Body of pancreas (tissue), 4 donors: Measurements from ENCODE around the gene RBMS1. TPM values are rescaled to one million over a fixed set of nuclear protein-coding genes. Genes with fewer than 3 reads are reported as not detected.

ENCODE experiments used
- ATAC-seq: fragments of 150-250 bp; one replicate; pipeline ENCODE4 v1.9.1; 2016
- DNase-seq, 4 donors: peaks; one replicate each; pipeline ENCODE4 v3.0.0-alpha.2; 2019
- H3K27ac ChIP-seq, 4 donors: fragments of 200-600 bp; sonication (generic); 1 replicate in 3 of 4; 2 replicates in 1 of 4; pipeline versions ENCODE4 v1.5.1 to v1.6.1; 2016 to 2019; ENCODE audit warnings: mild to moderate bottlenecking in 1 of 4, mixed read lengths in 1 of 4, moderate library complexity in 1 of 4
- H3K27me3 ChIP-seq, 2 donors: fragments of 200-600 bp; sonication (generic); one replicate each; pipeline ENCODE4 v1.6.0; 2016; ENCODE audit warnings: mild to moderate bottlenecking in 1 of 2
- H3K36me3 ChIP-seq, 2 donors: fragments of 200-600 bp; sonication (generic); replicated peaks in 1 of 2; 2 replicates each; pipeline ENCODE4 v1.5.1; 2016; ENCODE audit warnings: low read depth in 2 of 2; ENCODE audit not compliant: insufficient read depth in 1 of 2
- H3K4me1 ChIP-seq: fragments of 200-600 bp; sonication (generic); one replicate; pipeline ENCODE4 v1.6.0; 2016
- H3K4me3 ChIP-seq, 2 donors: fragments of 200-600 bp; sonication (generic); 1 replicate in 1 of 2; 2 replicates in 1 of 2; pipeline ENCODE4 v1.5.1; 2016 to 2019
- H3K9me3 ChIP-seq, 3 donors: fragments of 200-600 bp; sonication (generic); 1 replicate in 2 of 3; 2 replicates in 1 of 3; pipeline ENCODE4 v1.5.1; 2016
- POLR2A ChIP-seq, 3 donors: fragments of 450-650 bp; IDR thresholded peaks; one replicate each; pipeline ENCODE4 v1.6.1; 2016; ENCODE audit warnings: antibody characterized with exemption in 3 of 3, mild to moderate bottlenecking in 2 of 3
- whole genome bisulfite sequencing, 2 donors: methylation state at CpG; one replicate each; pipeline ENCODE4 v1.1.5; 2017; 5-methylcytosine and 5-hydroxymethylcytosine counted together
- intact Hi-C: fragments of 100-400 bp; cut with DNase I; formaldehyde crosslinking; loops from one replicate; pipeline ENCODE4 v1.15.1; 2023
- total RNA-seq, 2 donors: library from RNA; depleted of rRNA; stranded (reverse); fragments of >200 nt; gene quantifications; one replicate each; pipeline ENCODE4 v1.1.0, GENCODE V29; 2016
- TF ChIP-seq, protein P1 (sequence below), 7 experiments: fragments of 450-650 bp in 4 of 7; fragments of 200-600 bp in 3 of 7; sonication (generic) in 3 of 7; IDR thresholded peaks; one replicate each; pipeline ENCODE4 v1.5.1; 2016 to 2019; ENCODE audit warnings: antibody characterized with exemption in 7 of 7

RBMS1 gene
- total RNA-seq, 2 donors from 2014 or later = 21.3 to 23.7 TPM

DNA sequence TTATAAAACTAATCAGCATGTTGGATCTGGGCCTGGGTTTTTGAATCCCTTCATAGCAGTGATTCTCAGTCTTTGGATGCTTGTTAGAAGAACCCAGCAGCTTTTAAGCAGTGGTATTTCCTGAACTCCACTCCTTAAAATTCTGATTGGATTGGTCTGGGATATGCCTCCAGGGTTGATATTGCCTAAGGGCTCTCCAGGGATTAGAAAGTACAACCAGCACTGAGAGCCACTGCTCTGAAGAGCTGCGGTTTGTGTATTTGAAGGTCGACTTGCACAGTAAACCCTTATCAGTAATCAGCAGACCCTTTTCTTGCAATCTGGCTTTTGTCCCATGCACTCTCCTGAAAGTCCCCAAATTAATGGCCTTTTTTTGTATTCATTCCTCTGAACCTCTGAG is 17.0 kb upstream of the RBMS1 start:
- H3K27me3 ChIP-seq = no peaks in the 10 kb centered on the region
- intact Hi-C loops = no loop called here
- 33 to 39% methylated on average over 2 of the region's 2 CpGs for WGBS, 2 donors
- H3K9me3 ChIP-seq = no peaks in the 10 kb centered on the region
- H3K27ac ChIP-seq = no peak overlapping the region
- TF ChIP-seq, protein P1, sequence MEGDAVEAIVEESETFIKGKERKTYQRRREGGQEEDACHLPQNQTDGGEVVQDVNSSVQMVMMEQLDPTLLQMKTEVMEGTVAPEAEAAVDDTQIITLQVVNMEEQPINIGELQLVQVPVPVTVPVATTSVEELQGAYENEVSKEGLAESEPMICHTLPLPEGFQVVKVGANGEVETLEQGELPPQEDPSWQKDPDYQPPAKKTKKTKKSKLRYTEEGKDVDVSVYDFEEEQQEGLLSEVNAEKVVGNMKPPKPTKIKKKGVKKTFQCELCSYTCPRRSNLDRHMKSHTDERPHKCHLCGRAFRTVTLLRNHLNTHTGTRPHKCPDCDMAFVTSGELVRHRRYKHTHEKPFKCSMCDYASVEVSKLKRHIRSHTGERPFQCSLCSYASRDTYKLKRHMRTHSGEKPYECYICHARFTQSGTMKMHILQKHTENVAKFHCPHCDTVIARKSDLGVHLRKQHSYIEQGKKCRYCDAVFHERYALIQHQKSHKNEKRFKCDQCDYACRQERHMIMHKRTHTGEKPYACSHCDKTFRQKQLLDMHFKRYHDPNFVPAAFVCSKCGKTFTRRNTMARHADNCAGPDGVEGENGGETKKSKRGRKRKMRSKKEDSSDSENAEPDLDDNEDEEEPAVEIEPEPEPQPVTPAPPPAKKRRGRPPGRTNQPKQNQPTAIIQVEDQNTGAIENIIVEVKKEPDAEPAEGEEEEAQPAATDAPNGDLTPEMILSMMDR (IDR thresholded peaks at IDR 0.05) = no peak
- TF ChIP-seq POLR2A (IDR thresholded peaks at IDR 0.05) = no peak
- H3K4me1 ChIP-seq = no peaks in the 10 kb centered on the region
- H3K36me3 ChIP-seq = no peaks in the 10 kb centered on the region
- no peak overlapping the region for H3K4me3 ChIP-seq
- DNase-seq (no peak), ATAC-seq (no peak)

DNA sequence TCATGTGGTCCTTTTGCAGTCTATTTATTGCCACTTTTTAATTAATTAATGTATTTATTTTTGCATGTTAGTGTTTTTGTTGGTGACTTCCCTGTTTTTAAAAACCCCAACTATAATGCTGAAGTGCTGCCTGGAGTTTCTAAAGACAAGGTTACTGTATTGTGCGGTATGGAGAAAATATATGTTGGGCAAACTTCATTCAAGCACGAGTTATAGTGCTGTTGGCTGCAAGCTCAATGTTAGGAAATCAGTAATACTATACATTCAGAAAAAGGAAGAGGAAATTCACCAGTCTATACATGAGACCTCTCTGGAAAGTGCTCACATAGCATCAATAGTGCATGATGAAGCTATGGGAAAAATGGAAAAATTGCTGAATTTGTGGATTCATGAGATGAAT is 15.4 kb upstream of the RBMS1 start:
- Histone ChIP-seq H3K27ac (no peak overlapping the region), H3K4me1 (no peaks in the 10 kb centered on the region), H3K9me3 (no peaks in the 10 kb centered on the region), H3K4me3 (no peak overlapping the region), H3K27me3 (no peaks in the 10 kb centered on the region), H3K36me3 (no peaks in the 10 kb centered on the region)
- 76 to 82% methylated on average over 2 of the region's 2 CpGs for WGBS, 2 donors
- intact Hi-C loops = no loop called here
- TF ChIP-seq, protein P1 (IDR thresholded peaks at IDR 0.05) = no peak
- TF ChIP-seq POLR2A (IDR thresholded peaks at IDR 0.05) = no peak
- DNase-seq (no peak), ATAC-seq (no peak)

DNA sequence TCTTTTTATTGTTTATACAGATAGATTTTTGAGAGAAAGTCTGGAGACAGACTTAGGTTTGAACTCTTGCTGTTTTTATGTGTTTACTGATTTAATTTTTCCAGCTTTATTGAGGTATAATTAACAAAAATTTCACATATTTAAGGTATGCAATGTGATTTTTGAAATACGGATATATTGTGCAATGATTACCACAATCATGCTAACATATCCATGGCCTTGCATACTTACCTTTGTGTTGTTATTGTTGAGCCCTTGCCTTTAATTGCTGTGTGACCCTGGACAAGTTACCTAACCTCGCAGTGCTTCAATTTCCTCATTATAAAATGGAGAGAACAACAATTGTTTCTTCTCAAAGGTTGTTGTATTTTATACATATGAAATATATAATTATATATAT is 13.9 kb upstream of the RBMS1 start:
- TF ChIP-seq POLR2A (IDR thresholded peaks at IDR 0.05) = no peak
- TF ChIP-seq, protein P1 (IDR thresholded peaks at IDR 0.05) = no peak
- ATAC-seq = no peak
- 65 to 84% methylated on average over 2 of the region's 2 CpGs for WGBS, 2 donors
- Histone ChIP-seq H3K4me1 (no peaks in the 10 kb centered on the region), H3K9me3 (no peaks in the 10 kb centered on the region), H3K36me3 (no peaks in the 10 kb centered on the region), H3K27ac (no peak overlapping the region), H3K4me3 (no peak overlapping the region), H3K27me3 (no peaks in the 10 kb centered on the region)
- intact Hi-C loops = no loop called here
- no peak for DNase-seq

DNA sequence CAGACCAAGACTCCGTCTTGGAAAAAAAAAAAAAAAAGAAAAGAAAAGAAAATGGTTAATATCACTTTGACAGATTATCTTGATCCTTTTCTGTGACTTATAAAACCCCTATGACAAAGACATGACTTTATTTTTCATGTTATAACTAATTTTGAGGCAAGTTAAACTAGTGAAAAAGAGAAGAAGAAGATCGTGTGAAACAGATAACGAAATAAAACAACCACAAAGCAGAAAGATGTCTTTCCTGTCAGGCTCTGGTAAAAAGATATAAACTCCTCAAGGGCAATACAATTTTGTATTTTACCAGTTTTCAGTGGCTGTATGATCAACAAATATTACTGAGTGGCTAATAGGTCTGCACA is 13.4 kb upstream of the RBMS1 start:
- no peak for TF ChIP-seq POLR2A (IDR thresholded peaks at IDR 0.05)
- TF ChIP-seq, protein P1 (IDR thresholded peaks at IDR 0.05) = no peak
- 81 to 86% methylated on average over 3 of the region's 3 CpGs for WGBS, 2 donors
- DNase-seq = no peak
- ATAC-seq = no peak
- intact Hi-C loops = no loop called here
- no peak overlapping the region for H3K4me3 ChIP-seq
- no peak overlapping the region for H3K27ac ChIP-seq
- H3K36me3 ChIP-seq = no peaks in the 10 kb centered on the region
- no peaks in the 10 kb centered on the region for H3K9me3 ChIP-seq
- H3K27me3 ChIP-seq = no peaks in the 10 kb centered on the region
- no peaks in the 10 kb centered on the region for H3K4me1 ChIP-seq

DNA sequence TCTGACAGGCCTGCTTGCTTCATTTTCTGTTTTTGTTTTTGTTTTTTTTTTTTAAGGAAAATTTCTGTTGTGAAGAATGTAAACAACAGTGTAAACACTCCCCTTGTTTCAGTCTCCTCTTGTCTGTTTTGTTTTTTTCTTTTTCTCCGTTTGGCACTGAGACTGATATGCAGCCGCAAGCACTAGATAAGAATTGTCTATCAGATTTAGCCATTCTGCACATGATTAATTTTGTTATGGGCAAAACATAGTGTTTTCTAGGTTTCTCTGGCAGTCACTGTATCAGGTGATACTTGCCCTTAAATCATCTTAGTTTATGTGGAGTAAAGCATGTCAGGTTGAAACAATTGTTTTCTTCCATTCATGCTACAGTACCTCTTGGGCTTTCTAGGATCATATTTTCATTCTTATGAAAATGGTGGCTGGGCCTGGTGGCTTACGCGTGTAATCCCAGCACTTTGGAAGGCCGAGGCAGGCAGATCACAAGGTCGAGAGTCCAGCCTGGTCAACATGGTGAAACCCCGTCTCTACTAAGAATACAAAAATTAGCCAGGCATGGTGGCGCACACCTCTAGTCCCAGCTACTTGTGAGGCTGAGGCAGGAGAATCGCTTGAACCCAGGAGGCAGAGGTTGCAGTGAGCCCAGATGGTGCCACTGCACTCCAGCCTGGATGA is 12.9 kb upstream of the RBMS1 start:
- Histone ChIP-seq H3K9me3 (no peaks in the 10 kb centered on the region), H3K27me3 (no peaks in the 10 kb centered on the region), H3K36me3 (no peaks in the 10 kb centered on the region), H3K4me1 (no peaks in the 10 kb centered on the region), H3K27ac (no peak overlapping the region), H3K4me3 (no peak overlapping the region)
- no peak for TF ChIP-seq POLR2A (IDR thresholded peaks at IDR 0.05)
- TF ChIP-seq, protein P1 (IDR thresholded peaks at IDR 0.05) = no peak
- intact Hi-C loops = no loop called here
- 76 to 84% methylated on average over 9 of the region's 9 CpGs for WGBS, 2 donors
- no peak for ATAC-seq
- no peak for DNase-seq
